ENCODE data around the gene STAT1. TPM values are rescaled to one million over a fixed set of nuclear protein-coding genes. Genes with fewer than 3 reads are reported as not detected.
A peak's percentile ranks its signal among the peaks of the same experiment; 100 is the strongest.

Gene STAT1
- total RNA-seq, 1 donor from 2014 or later, result 29.0 TPM

- FAIRE-seq (no peak), DNase-seq (ENCODE audit: low read depth) (no peak)
- H3K27me3 ChIP-seq (ENCODE audit: control insufficient read depth, insufficient read depth, low read length), result no peaks in the 10 kb centered on the region
- peaks cover 25% of the 10 kb centered on the region for H3K36me3 ChIP-seq (ENCODE audit: control insufficient read depth, insufficient read depth, low read length)
- no peak overlapping the region for H3K4me3 ChIP-seq (ENCODE audit: low read depth, low read length)
- TF ChIP-seq, protein P1, sequence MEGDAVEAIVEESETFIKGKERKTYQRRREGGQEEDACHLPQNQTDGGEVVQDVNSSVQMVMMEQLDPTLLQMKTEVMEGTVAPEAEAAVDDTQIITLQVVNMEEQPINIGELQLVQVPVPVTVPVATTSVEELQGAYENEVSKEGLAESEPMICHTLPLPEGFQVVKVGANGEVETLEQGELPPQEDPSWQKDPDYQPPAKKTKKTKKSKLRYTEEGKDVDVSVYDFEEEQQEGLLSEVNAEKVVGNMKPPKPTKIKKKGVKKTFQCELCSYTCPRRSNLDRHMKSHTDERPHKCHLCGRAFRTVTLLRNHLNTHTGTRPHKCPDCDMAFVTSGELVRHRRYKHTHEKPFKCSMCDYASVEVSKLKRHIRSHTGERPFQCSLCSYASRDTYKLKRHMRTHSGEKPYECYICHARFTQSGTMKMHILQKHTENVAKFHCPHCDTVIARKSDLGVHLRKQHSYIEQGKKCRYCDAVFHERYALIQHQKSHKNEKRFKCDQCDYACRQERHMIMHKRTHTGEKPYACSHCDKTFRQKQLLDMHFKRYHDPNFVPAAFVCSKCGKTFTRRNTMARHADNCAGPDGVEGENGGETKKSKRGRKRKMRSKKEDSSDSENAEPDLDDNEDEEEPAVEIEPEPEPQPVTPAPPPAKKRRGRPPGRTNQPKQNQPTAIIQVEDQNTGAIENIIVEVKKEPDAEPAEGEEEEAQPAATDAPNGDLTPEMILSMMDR (IDR thresholded peaks at IDR 0.05; ENCODE audit: insufficient read depth, low read length, severe bottlenecking), result no peak
Measured at GRCh38 chr2:190982262-190983034, 31.5 kb downstream of the STAT1 start.

GRCh38 chr2:190981733-190982132 lies 32.2 kb downstream of the STAT1 start:
- DNase-seq (ENCODE audit: low read depth) (no peak), FAIRE-seq (no peak)
- TF ChIP-seq, protein P1 (IDR thresholded peaks at IDR 0.05; ENCODE audit: insufficient read depth, low read length, severe bottlenecking), result no peak
- H3K36me3 ChIP-seq (ENCODE audit: control insufficient read depth, insufficient read depth, low read length), result peaks cover 25% of the 10 kb centered on the region
- H3K4me3 ChIP-seq (ENCODE audit: low read depth, low read length), result no peak overlapping the region
- H3K27me3 ChIP-seq (ENCODE audit: control insufficient read depth, insufficient read depth, low read length), result no peaks in the 10 kb centered on the region

GRCh38 chr2:190981333-190981732 lies 32.6 kb downstream of the STAT1 start:
- TF ChIP-seq, protein P1 (IDR thresholded peaks at IDR 0.05; ENCODE audit: insufficient read depth, low read length, severe bottlenecking), result no peak
- H3K27me3 ChIP-seq (ENCODE audit: control insufficient read depth, insufficient read depth, low read length), result no peaks in the 10 kb centered on the region
- FAIRE-seq (no peak), DNase-seq (ENCODE audit: low read depth) (no peak)
- H3K36me3 ChIP-seq (ENCODE audit: control insufficient read depth, insufficient read depth, low read length), result peaks cover 22% of the 10 kb centered on the region
- H3K4me3 ChIP-seq (ENCODE audit: low read depth, low read length), result no peak overlapping the region

GRCh38 chr2:190980630-190981209 lies 33.3 kb downstream of the STAT1 start:
- Histone ChIP-seq H3K4me3 (ENCODE audit: low read depth, low read length) (no peak overlapping the region), H3K36me3 (ENCODE audit: control insufficient read depth, insufficient read depth, low read length) (peaks cover 20% of the 10 kb centered on the region), H3K27me3 (ENCODE audit: control insufficient read depth, insufficient read depth, low read length) (no peaks in the 10 kb centered on the region)
- DNase-seq (ENCODE audit: low read depth) (no peak), FAIRE-seq (no peak)
- TF ChIP-seq, protein P1 (IDR thresholded peaks at IDR 0.05; ENCODE audit: insufficient read depth, low read length, severe bottlenecking), result no peak

DNA sequence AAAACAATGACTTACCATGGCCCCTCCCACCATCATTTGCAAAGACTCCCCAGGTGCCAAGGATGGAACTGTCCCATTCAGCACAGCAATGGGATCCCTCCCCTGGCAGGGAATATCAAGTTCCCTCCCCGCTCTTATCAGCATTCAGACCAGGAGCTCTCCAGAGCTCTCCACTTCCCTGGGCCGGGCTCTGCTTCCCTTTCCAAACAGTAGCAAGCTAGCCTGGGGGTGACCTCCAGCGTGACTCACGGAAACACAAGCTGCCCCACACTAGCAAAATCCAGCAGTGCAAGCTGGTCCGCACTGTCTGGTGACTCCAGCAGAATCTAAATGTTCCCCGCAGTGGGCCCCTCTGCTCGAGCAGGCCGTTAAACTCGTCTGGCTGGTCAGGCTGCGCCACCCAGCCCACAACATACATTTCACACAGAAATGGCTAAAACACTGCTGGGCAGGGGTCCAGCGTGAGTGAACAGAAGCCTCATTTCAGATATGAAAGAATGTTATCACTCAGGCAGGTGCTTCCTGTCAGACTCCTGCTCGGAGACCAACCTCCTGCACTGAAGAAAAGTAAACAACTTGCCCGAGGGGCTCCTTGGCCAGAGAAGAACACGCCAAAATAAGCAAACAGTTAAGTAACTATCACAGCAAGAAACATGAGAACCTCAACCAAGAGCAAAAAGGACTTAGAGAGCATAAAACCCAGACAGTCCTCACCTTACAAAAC lies 33.9 kb downstream of the STAT1 start:
- TF ChIP-seq, protein P1 (IDR thresholded peaks at IDR 0.05; ENCODE audit: insufficient read depth, low read length, severe bottlenecking), result no peak
- DNase-seq (ENCODE audit: low read depth) (peak; percentile 87), FAIRE-seq (no peak)
- no peak overlapping the region for H3K4me3 ChIP-seq (ENCODE audit: low read depth, low read length)
- H3K27me3 ChIP-seq (ENCODE audit: control insufficient read depth, insufficient read depth, low read length), result no peaks in the 10 kb centered on the region
- H3K36me3 ChIP-seq (ENCODE audit: control insufficient read depth, insufficient read depth, low read length), result peaks cover 21% of the 10 kb centered on the region
